NCI-H748 (cell line): ENCODE measurements around the gene SNX9.
A peak's percentile ranks its signal among the peaks of the same experiment; 100 is the strongest.
"Not testable (repeated sequence)": the region's sequence is repeated elsewhere in the genome, so short reads cannot be mapped to it uniquely, and the experiment has no call there.

ENCODE experiments used
- DNase-seq: peaks from one replicate; lab custom pipeline; 2025; ENCODE audit not compliant: unreplicated experiment; lab: John Stamatoyannopoulos, UW

Gene SNX9

GRCh38 chr6:157823001-157823527, at the start of gene SNX9:
TSS of gene SNX9 (plus strand) at chr6:157823246. CDS start at chr6:157823435, 189 bp downstream.
- DNase-seq: peak; percentile 84

- DNase-seq: no peak
Measured at GRCh38 chr6:157773248-157773773, 49.7 kb upstream of the SNX9 start.

- DNase-seq: peak; percentile 52
Measured at GRCh38 chr6:157774153-157775135, 48.6 kb upstream of the SNX9 start.

GRCh38 chr6:157775376-157775775, 47.7 kb upstream of the SNX9 start:
- DNase-seq: no peak

GRCh38 chr6:157777344-157777743, 45.7 kb upstream of the SNX9 start:
- DNase-seq: no peak

GRCh38 chr6:157778719-157779118, 44.3 kb upstream of the SNX9 start:
- DNase-seq: no peak

- peak; percentile 14 for DNase-seq
Measured at GRCh38 chr6:157779705-157780604, 43.1 kb upstream of the SNX9 start.

GRCh38 chr6:157785636-157786035, 37.4 kb upstream of the SNX9 start:
- no peak for DNase-seq

- no peak for DNase-seq
Measured at GRCh38 chr6:157786221-157786620, 36.8 kb upstream of the SNX9 start.

- no peak for DNase-seq
Measured at GRCh38 chr6:157787080-157787479, 36.0 kb upstream of the SNX9 start.

- no peak for DNase-seq
Measured at GRCh38 chr6:157788180-157788579, 34.9 kb upstream of the SNX9 start.

GRCh38 chr6:157789297-157789696, 33.7 kb upstream of the SNX9 start:
- no peak for DNase-seq

GRCh38 chr6:157789861-157790260, 33.2 kb upstream of the SNX9 start:
- peak; percentile 26 for DNase-seq

- no peak for DNase-seq
Measured at GRCh38 chr6:157790548-157791160, 32.4 kb upstream of the SNX9 start.

- DNase-seq: peak; percentile 70
Measured at GRCh38 chr6:157791450-157791849, 31.6 kb upstream of the SNX9 start.

GRCh38 chr6:157792671-157793070, 30.4 kb upstream of the SNX9 start:
- no peak for DNase-seq

GRCh38 chr6:157794012-157794411, 29.0 kb upstream of the SNX9 start:
- DNase-seq: not testable (repeated sequence)

- no peak for DNase-seq
Measured at GRCh38 chr6:157795841-157796240, 27.2 kb upstream of the SNX9 start.

- no peak for DNase-seq
Measured at GRCh38 chr6:157798851-157799250, 24.2 kb upstream of the SNX9 start.

GRCh38 chr6:157799561-157799960, 23.5 kb upstream of the SNX9 start:
- DNase-seq: not testable (repeated sequence)
